Stimulated activated CD4-positive, alpha-beta T cell treated with anti-CD3 and anti-CD28 coated beads, Interleukin-4, amount 100 ng/mL, for 24 hours (primary cell): Measurements from ENCODE around the gene DHX15.

Source experiments
- DNase-seq: peaks from one replicate; pipeline ENCODE4 v3.0.0-alpha.2; 2020

Gene DHX15

DNA sequence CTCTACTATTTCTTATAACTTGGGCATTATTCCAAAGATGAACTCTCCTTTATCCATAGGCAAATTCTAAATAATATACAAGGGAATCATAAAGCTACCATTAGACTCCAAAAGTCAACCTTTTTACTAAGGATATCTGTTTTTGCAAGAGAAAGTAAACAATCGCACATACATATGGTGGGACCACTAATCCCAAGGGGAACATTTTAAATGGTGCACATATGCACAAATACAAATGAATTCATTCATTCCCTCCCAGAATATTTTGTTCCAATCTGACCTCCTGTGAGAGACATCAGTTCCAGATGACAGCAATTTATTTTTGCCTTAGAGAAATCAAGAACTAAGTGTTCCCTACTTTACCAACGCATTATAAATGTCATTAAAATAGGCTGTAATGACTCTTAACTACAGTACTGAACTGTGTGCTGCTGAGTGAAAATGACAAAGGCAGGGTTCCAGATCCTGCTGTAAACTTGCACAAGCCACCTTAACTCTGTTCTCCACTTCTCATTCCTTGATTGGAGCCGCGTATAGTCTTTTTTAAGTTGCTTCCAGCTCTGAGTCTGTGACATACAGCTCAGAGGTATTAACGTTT is 2.0 kb downstream of the DHX15 start:
- no peak for DNase-seq

DNA sequence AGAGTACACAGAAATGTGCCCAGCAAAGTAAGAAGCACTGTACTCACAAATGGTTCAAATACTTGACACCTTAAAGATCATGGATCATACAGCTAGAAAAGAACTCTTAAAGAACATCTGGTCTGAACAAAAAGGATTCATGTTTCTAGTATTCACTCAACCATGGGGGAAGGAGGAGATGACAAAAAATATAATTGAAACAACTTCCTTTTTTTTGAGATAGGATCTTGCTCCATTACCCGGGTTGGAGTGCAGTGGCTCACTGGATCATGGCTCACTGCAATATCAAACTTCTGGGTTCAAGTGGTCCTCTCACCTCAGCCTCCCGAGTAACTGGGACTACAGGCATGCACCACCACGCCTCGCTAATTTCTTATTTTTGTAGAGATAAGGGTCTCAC is 6.0 kb downstream of the DHX15 start:
- DNase-seq, result no peak

DNA sequence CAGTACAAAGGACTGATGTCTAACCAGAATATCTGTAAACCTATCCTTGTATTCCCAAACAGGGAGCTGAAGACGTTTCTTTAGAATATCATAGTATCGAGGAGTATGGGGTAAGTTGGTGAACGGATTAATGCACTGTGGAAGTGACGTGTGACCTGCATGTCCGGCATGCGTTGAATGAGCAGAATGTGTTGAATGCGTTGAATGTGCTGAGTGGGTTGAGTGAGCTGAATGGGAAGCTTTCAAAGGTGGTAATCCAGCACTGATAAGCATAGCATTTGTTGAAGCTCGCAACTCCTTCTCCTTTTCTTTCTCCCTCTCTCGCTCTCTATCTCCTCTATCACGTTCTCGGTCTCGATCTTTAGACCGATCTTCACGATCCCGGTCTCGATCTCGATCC is 8.1 kb downstream of the DHX15 start:
- no peak for DNase-seq

DNA sequence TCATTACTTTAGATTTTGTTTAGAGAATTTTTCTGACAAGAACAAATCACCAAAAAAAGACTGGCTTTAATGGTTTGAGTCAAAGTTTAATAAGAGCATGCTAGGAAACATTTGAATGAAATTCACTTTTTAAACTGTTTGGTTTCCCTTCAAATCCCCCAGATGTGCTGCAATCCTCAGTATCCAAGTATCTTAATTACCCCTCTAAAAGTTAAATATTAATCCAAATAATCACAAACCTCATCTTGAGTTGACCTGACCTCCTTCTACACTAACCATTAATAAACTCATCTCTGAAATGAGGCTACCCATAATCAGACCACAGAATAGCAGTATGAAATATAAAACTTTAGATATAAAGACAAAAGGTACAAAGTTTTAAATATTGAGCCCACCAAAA is 10.1 kb downstream of the DHX15 start:
- no peak for DNase-seq

DNA sequence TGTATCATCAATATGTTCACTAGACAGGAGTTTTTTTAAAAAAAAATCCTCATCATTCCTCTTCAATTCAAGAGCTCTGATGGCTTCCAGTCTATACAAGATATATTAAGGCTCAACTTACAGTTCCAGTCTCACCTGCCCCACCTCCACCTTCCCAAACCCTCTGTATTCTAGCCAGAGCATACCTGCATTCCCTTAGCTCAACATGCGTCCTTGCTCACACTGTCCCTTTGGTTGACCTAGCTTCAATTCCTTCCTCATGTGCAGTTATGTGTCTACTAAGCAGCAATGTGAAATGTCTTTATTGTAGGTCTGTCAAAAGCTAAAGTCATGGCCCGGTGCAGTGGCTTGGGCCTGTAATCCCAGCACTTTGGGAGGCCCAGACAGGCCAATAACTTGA is 10.8 kb downstream of the DHX15 start:
- DNase-seq, result no peak

DNA sequence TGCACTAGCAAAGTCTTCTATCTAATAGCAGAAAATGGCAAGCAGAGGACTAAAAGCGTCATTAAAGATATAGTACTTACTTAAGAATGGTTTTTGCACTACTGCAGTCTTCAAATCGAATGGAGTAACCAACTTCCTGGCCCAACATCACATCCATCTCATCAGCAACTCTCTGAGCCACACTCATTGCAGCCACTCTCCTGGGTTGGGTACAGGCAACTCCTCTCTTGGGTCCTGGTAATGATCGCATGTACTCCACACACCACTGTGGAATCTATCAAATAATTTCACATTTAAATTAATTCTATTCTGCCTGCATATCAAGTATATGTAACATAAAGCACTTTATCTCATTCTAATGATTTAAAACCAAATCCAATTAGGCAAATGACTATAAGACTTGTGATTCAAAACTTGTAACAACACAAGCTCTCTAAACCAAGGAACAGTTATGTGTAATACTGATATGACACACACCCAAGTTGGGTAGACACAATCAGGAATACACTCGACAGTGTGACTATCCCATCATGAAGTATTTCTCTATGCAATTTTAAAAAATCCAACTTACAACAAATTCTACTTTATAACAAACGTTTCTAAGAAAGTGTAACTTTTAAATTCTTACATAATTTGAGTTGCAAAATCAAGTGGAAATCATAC is 13.6 kb downstream of the DHX15 start:
- no peak for DNase-seq

DNA sequence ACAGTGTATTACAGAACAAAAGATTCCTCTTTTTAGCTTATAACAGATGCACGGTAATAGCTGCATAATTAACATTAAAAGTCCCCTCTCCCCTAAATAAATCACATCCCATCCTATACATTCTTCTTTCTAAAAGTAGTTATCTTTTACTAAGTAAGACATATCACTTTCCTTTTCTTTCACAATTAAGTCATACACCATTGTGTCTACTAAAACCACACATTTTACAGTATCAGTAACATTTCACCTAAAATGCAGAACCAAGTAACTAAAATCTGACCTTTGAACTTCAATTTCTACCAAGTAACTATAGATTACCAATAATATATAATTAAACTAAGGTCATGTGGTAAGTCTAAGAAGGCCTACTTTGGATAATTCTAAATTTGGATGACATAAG is 14.2 kb downstream of the DHX15 start:
- DNase-seq, result no peak

DNA sequence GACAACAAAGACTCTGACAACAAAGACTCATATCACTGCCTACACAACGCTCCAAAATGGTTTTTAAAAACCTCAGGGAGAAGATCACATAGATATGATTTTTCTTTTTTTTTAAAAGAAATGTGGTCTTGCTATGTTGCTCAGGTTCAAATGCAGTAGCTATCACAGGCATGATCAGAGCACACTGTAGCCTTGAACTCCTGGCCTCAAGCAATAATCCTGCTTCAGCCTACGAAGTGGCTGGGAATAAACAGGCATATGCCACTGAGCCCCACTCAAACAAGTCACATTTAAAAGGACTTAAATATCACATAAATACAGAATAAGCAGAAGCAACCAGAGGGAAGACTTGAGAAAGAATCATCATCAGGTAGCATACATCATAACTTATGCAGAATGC is 14.7 kb downstream of the DHX15 start:
- no peak for DNase-seq

DNA sequence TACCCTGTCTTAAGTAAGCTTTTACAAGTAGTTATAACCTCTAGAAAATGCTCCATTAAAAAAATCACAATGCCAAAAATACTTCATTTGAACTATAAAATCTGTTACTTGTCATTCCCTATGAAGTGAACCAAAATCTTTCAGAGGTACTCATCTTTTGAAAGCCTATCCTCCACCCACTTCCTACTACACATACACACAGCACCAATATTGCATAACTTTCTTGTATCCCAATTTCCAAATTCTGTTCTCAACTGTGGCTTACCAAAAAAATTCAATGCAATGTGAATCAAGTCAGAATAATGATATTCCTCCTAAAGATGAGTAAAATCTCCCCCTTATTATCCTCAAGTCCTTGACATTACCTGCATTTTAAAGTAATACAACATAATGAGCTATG is 15.9 kb downstream of the DHX15 start:
- DNase-seq, result no peak

DNA sequence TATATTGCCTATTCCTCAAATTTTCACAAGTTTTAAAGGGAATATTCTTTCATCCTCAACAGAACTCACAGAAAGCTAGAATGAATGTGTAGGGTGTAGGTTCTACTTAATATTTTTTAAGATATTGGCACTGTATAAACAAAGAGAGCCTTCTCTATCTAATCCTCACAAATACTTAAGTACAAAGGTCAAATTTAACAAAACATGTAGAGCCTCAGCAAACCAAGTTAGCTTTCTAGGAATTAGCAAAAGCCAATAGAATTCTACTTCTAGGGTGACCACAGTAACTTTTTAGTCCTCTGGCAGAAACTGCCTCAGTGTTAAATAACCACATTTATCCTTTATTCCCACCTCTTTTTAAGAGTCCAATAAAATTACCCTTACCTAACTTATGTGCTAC is 19.3 kb downstream of the DHX15 start:
- DNase-seq, result no peak

DNA sequence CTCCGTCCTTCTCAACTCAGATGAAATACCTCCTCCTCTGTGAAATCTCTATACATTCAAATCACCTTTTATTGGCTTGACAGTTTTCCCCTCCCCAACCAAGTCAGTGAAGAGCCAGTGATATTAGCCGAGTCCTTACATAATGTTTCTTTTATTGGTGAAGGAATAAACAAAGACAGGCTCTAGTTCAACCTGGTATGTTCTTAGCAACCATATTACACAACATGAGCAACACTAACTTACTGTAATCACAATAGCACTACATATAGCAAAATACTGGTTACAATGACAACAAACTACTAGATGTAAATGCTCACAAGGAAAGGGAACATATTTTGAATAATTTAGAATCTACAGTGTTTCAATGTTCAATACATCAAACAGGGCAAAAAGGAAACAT is 19.9 kb downstream of the DHX15 start:
- no peak for DNase-seq

DNA sequence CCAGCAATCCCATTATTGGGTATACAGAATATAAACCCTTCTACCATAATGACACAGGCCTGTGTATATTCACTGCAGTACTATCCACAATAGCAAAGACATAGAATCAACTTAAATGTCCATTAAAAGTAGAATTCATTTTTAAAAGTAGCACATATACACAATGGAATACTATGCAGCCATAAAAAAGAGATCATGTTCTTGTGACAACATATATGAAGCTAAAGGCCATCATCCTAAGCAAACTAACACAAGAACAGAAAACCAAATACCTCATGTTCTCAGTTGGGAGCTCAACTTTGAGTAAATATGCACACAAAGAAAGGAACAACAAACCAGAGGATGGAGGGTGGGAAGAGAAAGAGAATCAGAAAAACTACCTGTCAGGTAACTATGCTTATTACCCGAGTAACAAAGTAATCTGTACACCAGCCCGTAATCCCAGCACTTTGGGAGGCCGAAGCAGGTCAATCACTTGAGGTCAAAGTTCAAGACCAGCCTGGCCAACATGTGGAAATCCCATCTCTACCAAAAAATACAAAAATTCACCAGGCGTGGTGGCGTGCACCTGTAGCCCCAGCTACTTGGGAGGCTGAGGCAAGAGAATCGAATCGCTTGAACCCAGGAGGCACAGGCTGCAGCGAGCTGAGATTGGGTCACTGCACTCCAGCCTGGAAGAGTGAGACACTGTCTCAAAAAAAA is 22.8 kb downstream of the DHX15 start:
- DNase-seq, result no peak

DNA sequence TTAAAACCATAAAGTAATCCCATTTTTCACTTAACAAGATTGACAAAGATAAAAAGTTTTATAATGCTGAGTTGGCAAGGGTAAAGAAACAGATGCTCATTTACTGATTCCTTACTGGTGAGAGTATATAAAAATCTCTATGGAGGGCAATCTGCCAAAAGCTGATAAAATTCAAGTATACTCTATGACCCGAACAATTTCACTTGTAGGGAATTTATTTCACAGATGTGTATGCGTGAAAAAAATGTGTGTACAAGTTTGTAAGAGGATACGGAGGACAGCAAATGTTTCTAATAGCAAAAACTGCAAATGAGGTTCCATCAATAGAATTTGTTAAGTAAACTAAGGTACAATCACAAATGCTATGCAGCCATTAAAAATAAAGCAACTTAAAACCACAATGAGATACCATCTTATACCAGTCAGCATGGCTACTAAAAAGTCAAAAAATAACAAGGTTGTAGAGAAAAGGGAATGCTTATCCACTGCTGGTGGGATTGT is 23.4 kb downstream of the DHX15 start:
- no peak for DNase-seq

DNA sequence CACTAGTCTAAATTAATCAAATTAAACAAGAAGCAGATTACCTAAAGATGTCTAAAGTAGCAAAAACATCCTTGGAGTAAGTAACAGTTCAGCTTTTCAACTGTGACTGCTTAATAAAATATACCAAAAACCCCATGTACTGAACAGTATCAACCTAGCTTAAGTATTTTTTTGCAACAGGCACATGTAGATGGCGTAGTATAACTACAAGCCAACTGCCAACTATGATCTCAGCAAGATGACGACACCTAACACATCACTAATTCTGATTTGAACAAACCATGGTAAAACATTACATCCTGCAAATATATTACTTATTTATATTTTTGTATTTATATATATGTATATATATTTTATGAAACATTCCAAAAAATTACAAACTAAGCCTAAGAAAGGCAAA is 24.5 kb downstream of the DHX15 start:
- DNase-seq, result no peak

DNA sequence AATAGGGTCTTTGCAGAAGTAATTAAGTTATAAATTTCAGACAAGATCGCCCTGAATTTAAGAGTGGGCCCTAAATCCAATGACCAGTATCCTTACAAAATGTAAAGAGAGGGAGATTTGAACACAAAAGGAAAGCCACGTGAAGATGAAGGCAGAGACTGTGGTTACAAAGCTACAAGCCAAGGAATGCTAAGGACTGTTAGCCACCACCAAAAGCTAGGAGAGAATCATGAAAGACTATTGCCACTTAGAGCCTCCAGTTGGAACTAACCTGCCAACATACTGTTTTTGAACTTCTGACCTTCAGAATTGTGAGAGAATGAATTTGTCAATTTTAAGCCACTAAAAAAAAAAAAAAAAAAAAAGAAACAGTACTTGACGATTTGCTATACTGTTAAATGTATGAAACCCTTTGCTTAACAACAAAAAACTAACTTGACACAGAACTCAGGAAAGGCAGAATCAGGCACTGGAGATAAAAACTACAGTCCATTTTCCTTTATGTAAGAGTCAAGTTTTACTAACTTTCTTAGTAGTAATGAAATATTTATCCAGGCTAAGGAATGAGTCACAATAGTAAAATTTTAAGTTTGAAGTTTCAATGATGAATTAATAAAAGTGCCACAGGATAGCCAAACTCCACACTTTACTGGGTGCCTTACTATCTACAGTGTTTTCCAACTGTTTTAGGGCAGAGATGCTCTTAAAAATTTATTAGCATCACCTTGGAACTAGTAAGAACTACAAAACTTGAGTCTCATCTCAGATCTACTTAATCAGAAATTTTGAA is 25.1 kb downstream of the DHX15 start:
- DNase-seq, result no peak

DNA sequence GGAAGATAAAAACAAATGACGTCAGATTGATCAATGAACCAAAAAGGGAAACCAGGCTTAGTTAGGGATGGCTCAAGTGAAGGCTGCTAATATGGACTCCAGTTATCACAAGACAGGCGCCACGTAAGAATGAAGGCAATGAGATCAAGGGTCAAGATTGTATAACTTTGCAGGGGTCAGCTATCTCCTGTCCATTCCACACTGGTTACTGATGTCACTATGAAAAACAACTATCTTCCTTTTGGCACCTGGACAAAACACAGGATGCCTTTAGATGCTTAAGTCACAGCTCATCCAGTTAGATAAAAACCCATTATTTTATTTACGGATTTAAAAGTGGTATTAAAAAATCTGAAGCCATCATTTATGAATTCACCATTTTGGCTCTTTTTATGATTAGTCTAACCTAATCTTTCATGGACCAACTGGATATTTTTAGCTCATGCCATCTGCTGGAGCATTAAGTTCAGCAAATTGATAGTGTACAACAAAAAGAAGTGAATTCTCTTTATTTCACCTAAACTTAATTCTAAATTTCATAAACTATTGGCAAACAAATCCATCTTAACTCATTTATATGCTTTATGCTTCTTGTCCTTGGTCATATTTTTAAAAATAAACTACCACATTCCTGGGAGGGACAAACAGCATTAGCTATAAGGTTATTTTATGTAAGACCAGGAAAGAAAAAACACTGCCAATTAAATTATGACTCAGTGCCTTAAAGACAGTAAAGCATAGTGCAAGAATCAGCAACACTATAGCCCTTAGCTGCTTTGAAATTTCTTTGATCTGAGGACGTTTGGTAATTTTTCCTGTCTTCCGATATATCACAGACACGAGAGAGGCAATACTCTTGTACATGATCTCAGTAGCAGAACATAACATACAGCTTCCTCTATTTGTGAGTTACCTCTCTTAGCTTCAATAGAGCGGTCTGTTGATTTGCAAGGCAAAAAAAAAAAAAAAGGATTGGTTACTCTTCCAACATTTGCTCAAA is 27.0 kb downstream of the DHX15 start:
- no peak for DNase-seq

DNA sequence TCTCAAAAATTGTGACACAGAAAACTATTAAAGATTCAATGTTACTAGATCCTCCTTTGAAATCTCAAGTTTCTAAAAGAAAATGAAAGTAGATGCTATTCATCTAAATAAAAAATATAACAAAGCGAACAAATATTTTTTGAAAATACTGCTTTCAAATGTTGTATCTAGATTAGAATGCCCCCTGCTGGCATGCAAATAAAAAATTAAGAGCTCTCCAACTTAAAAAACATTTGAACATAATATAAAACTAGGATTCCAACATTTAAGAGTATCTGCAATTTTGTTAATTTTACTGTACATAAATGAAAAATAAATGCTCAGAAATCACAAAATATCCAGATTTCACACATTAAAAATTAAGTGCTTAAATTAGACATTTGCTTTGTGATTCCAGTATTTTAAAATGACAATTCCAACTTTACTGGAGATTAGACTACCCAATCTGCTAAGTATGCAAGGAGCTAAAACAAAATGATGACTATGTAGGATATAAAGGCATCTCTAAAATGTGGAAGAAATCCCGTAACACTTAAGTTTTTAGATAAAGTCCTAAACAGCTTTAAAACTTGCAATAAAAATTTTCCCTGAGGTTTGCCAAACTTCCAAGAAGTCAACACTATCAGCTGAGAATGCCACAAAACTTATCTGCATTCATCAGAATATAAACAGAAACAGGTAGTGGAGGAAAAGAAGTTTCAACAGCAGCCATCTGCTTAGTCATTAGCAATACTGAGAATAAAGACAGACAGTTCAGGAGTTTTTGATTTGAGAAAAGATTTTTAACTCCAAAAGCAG is 32.7 kb downstream of the DHX15 start:
- no peak for DNase-seq

DNA sequence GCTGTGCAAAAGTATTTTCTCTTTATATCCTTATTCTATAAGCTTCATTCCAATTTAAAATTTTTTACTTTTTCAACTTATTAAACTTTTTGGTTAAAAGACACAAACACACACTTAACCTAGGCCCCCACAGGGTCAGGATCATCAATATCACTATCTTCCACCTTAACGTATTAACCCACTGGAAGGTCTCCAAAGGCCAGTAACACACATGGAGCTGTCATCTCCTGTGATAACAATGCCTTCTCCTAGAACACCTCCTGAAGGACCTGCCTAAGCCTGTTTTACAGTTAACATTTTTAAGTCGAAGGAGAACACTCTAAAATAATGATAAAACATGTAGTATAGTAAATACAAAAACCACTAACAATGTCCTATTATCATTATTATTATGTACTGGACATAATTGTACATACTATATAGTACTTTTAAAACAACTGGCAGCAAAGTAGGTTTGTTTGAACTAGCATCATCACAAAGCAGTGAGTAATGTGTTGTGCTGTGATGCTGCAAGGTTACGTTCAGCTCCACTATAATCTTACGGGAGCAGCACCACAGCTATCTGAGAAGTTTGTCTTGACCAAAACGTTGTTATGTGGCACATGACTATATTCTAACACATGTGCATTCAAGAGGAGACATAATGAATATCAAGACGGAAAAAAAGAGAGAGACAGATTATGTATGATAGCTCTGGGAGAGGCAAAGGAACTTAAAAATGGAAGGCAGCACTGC is 33.7 kb downstream of the DHX15 start:
- DNase-seq, result no peak

DNA sequence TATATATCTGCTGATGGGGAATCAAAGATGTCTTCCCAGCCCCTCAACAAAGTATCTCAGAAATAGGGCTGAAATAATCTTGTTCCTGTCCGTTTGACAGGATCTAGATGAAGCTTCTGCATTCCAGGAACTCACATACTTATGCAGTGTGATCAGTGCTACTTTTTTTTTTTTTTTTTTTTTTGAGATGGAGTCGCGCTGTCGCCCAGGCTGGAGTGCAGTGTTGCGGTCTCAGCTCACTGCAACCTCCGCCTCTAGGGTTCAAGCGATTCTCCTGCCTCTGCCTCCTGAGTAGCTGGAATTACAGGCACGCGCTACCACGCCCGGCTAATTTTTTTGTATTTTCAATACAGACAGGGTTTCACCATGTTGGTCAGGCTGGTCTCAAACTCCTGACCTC is 36.4 kb downstream of the DHX15 start:
- no peak for DNase-seq

DNA sequence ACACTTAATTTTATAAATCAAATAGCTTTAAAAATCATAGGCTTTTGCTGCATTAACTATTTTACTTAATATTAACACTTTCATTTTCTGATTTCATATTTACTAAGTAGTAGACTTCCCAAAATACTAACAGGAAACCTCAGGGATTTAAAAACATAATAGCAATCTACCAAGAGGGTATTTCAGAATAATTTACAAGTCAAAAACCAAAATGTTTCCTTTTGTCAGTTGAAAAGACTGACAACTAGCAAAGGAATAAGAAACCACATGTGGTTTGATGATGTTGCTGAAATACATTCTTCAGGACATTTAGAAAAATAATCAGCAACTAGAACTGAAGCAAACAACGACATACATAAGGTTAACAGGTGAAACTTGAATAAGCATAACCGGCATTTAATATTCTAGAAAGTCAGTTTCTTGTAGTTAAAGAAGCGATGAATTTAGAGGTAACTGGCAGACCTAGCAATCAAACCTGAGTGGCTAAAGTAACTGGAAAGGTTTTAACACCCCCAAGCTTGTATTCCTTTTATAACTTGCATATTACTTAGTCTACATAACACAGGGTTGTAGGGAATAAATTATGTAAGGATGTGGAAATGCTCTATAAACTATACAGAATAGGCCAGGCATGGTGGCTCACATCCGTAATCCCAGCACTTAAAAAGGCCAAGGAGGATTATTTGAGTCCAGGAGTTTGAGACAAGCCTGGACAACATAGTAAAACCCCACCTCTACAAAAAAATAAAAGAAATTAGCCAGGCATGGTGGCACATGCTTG is 40.0 kb downstream of the DHX15 start:
- no peak for DNase-seq
